Stomach (tissue), 9 donors: ENCODE data around the gene GRAMD4. TPM values are rescaled to one million over a fixed set of nuclear protein-coding genes. Genes with fewer than 3 reads are reported as not detected.

Source experiments
- DNase-seq, 2 donors: peaks; one replicate each; pipeline versions ENCODE4 v3.0.0 to v3.0.0-alpha.2; 2013 to 2019
- H3K27ac ChIP-seq, 5 donors: fragments of 200-600 bp in 4 of 5; sonication (generic) in 4 of 5; one replicate each; pipeline ENCODE4 v1.5.1; 2013 to 2019; ENCODE audit warnings: mild to moderate bottlenecking in 1 of 5, moderate library complexity in 1 of 5
- H3K27me3 ChIP-seq, 3 donors: fragments of 200-600 bp; sonication (generic); one replicate each; pipeline ENCODE4 v1.5.1; 2017 to 2019; ENCODE audit warnings: mixed run types in 1 of 3
- H3K36me3 ChIP-seq, 4 donors: fragments of 200-600 bp; sonication (generic); 1 replicate in 3 of 4; 2 replicates in 1 of 4; pipeline ENCODE4 v1.5.1; 2016 to 2019
- H3K4me1 ChIP-seq, 4 donors: fragments of 200-600 bp; sonication (generic); one replicate each; pipeline ENCODE4 v1.5.1; 2016 to 2019
- H3K4me3 ChIP-seq, 4 donors: fragments of 200-600 bp; sonication (generic) in 3 of 4; one replicate each; pipeline ENCODE4 v1.5.1; 2016 to 2019; ENCODE audit warnings: mild to moderate bottlenecking in 1 of 4
- H3K9me3 ChIP-seq, 4 donors: fragments of 200-600 bp; sonication (generic); one replicate each; pipeline ENCODE4 v1.5.1; 2016 to 2019
- EP300 ChIP-seq: sonication (generic); formaldehyde crosslinking; IDR thresholded peaks from one replicate; pipeline ENCODE4 v1.6.1; 2017; ENCODE audit warnings: antibody characterized with exemption
- POLR2A ChIP-seq, 4 donors: fragments of 450-650 bp; IDR thresholded peaks; one replicate each; pipeline ENCODE4 v1.6.1; 2016; ENCODE audit warnings: antibody characterized with exemption in 4 of 4, control low read depth in 2 of 4, mild to moderate bottlenecking in 1 of 4, moderate library complexity in 1 of 4
- POLR2AphosphoS5 ChIP-seq, 3 donors: sonication (generic); formaldehyde crosslinking; IDR thresholded peaks; one replicate each; pipeline ENCODE4 v1.6.1; 2016; ENCODE audit warnings: antibody characterized with exemption in 3 of 3
- WGBS, 5 donors: extraction: QIAGEN DNeasy Blood & Tissue Kit in 3 of 5; methylation state at CpG; one replicate each; pipeline versions ENCODE4 v1.1.5 to v1.1.7; 2013 to 2018; 5-methylcytosine and 5-hydroxymethylcytosine counted together
- intact Hi-C: fragments of 100-400 bp; cut with DNase I; formaldehyde crosslinking; loops from one replicate; pipeline ENCODE4 v1.15.1; 2023; ENCODE audit warnings: low total_unique reads
- polyA plus RNA-seq, 3 donors: library from polyadenylated mRNA; stranded (reverse); fragments of 200-250 nt; gene quantifications; one replicate each; pipeline ENCODE4 v1.2.3, GENCODE V29; 2013
- total RNA-seq, 5 donors: library from RNA; depleted of rRNA; stranded (reverse); fragments of >200 nt; gene quantifications; one replicate each; pipeline versions ENCODE4 v1.1.0 to v1.2.3, GENCODE V29; 2014 to 2016
- TF ChIP-seq, protein P1 (sequence below), 7 experiments: fragments of 450-650 bp in 4 of 7; fragments of 200-600 bp in 3 of 7; sonication (generic) in 3 of 7; IDR thresholded peaks; one replicate each; pipeline ENCODE4 v1.5.1; 2016 to 2019; ENCODE audit warnings: antibody characterized with exemption in 7 of 7, control low read depth in 2 of 7, mild to moderate bottlenecking in 1 of 7
- donor health status: healthy with polysubstance abuse.
- donor health status: Bipolar disorder and iron deficiency.
- donor health status: healthy.

The GRAMD4 gene
- total and polyA plus RNA-seq, 8 donors = 7.4 to 452 (median 21.0) TPM

DNA sequence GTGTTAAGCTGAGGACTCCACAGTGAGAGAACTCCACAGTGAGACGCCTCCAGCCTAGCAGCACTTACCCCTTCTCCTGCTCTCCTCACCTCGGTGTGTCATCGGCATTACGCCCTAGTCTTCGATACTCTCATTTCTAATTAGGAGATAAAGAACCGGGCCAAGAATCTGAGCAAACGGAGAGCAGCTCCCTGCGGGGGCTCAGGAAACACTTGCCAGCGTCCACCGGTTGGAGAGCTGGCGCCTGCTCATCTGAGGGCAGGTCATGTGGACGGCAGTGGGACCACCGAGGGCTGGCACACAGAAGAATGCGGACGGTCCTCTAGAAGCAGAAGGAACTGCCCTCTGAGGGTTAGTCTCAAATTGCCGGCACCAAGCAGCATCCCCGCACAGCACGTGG lies 104.9 kb downstream of the GRAMD4 start:
- no peak for DNase-seq
- intact Hi-C loops = no loop called here
- Histone ChIP-seq H3K4me1 (peaks cover 24 to 51% (median 37%) of the 10 kb centered on the region in 4 donors), H3K9me3 (no peaks in the 10 kb centered on the region), H3K27ac (no peak overlapping the region), H3K4me3 (no peak overlapping the region), H3K27me3 (no peaks in the 10 kb centered on the region), H3K36me3 (peaks cover 5 to 81% (median 37%) of the 10 kb centered on the region in 4 donors)
- WGBS, 5 donors = 89 to 94% (median 90%) methylated on average over 18 of the region's 18 CpGs
- no peak for TF ChIP-seq POLR2A (IDR thresholded peaks at IDR 0.05)
- TF ChIP-seq, protein P1, sequence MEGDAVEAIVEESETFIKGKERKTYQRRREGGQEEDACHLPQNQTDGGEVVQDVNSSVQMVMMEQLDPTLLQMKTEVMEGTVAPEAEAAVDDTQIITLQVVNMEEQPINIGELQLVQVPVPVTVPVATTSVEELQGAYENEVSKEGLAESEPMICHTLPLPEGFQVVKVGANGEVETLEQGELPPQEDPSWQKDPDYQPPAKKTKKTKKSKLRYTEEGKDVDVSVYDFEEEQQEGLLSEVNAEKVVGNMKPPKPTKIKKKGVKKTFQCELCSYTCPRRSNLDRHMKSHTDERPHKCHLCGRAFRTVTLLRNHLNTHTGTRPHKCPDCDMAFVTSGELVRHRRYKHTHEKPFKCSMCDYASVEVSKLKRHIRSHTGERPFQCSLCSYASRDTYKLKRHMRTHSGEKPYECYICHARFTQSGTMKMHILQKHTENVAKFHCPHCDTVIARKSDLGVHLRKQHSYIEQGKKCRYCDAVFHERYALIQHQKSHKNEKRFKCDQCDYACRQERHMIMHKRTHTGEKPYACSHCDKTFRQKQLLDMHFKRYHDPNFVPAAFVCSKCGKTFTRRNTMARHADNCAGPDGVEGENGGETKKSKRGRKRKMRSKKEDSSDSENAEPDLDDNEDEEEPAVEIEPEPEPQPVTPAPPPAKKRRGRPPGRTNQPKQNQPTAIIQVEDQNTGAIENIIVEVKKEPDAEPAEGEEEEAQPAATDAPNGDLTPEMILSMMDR (IDR thresholded peaks at IDR 0.05) = no peak
- no peak for TF ChIP-seq POLR2AphosphoS5 (IDR thresholded peaks at IDR 0.05)
- TF ChIP-seq EP300 = no peak

DNA sequence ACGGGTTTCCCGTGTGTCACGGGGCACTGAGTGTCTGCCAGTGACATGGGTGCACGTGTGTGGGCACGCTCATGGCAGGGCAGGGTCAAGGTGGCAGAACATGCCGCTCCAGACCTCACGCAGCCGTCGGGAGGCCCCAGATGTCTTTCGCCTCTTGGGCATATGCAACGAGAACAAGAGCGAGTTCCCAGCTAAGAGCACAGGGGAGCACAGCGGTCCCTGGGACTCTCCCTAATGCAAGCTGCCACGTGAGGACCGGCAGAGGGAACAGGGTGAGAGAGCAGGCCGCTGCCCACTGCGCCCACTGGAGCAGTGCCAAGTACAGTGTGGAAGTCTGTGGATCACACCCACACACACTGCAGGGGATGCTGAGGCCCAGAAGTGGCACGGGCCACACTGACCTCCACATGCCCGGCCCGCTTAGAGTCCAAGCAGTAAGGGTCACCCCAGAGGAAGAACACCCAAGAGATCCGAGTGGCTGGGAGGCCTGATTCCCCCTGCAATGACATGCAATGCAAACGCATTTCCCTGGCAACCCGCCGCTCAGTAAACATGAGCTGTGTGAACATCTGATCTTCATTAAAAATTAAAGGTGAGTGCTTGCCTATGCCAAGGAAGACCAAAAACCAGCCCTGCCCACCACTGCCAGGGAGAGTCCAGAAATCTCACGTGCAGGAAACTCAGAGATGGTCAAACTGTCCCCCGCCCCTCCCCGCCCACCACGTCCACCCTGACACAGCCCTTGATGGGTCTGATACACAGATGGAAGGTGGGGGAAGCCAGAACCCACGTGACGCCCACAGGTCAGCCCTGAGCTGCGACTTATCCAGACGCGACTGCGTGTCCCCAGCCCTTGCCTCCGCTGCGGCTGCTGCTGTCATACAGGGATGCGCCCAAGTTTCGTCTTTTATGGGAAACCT lies 106.1 kb downstream of the GRAMD4 start:
- Histone ChIP-seq H3K4me3 (no peak overlapping the region), H3K27ac (peak overlapping the region in 1 of 5 donors; percentile 4), H3K36me3 (peaks cover 4 to 74% (median 26%) of the 10 kb centered on the region in 4 donors), H3K4me1 (peaks cover 35 to 64% (median 49%) of the 10 kb centered on the region in 4 donors), H3K9me3 (no peaks in the 10 kb centered on the region), H3K27me3 (no peaks in the 10 kb centered on the region)
- WGBS, 5 donors = 50 to 71% (median 67%) methylated on average over 26 to 38 of the region's 38 CpGs
- intact Hi-C loops = no loop called here
- TF ChIP-seq, protein P1 (IDR thresholded peaks at IDR 0.05) = no peak
- TF ChIP-seq EP300 (no peak), POLR2AphosphoS5 (IDR thresholded peaks at IDR 0.05) (no peak), POLR2A (IDR thresholded peaks at IDR 0.05) (no peak)
- DNase-seq = peak in 1 of 2 donors; percentile 61

DNA sequence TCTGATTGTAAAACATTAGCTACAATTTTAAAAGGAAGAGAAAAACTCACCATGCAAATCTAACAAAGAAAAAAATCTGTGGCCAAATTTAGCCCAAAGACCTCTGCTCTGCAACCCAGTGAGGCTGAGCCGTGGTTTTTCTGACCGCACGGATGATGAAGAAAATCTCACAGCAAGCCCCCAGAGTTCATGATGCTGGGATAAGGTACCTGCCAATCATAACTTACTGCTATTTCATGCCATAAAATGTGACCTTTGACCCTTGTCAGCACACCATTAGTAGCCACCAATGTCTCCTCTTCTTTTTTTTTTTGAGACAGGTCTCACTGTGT lies 106.8 kb downstream of the GRAMD4 start:
- intact Hi-C loops = no loop called here
- Histone ChIP-seq H3K27ac (no peak overlapping the region), H3K4me3 (no peak overlapping the region), H3K27me3 (no peaks in the 10 kb centered on the region), H3K4me1 (peaks cover 41 to 70% (median 55%) of the 10 kb centered on the region in 4 donors), H3K9me3 (no peaks in the 10 kb centered on the region), H3K36me3 (peaks cover 4 to 75% (median 21%) of the 10 kb centered on the region in 4 donors)
- WGBS, 5 donors = 93 to 97% (median 93%) methylated on average over 3 of the region's 3 CpGs
- TF ChIP-seq POLR2AphosphoS5 (IDR thresholded peaks at IDR 0.05) (no peak), EP300 (no peak), POLR2A (IDR thresholded peaks at IDR 0.05) (no peak)
- TF ChIP-seq, protein P1 (IDR thresholded peaks at IDR 0.05) = no peak
- no peak for DNase-seq

DNA sequence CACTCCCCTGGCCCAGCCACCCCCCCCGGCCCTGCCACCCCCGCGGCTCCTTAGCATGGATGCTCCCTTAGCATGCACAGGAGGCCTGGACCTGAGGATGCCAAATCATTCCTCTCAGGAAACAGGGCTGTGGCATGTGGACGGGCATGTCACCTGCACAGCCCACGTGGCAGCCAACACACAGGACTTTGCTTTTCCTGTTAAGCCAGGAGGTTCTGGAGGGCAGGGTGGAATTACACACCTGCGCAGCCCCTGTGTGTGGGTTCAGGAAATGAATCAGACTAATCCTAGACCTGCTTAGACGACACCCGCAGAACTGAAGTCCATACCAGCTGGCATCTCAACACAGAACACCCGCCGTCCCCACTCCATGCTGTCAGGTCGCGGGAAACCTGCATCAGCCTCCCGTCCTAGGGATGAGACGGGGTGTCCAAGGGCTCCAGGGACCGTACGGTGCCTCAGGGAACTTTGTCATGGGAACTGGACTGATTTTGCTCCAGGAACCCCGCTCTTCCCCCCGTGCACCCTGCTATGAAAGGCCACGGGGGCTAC lies 107.7 kb downstream of the GRAMD4 start:
- no peaks in the 10 kb centered on the region for H3K9me3 ChIP-seq
- TF ChIP-seq EP300 (no peak), POLR2A (IDR thresholded peaks at IDR 0.05) (no peak), POLR2AphosphoS5 (IDR thresholded peaks at IDR 0.05) (no peak)
- TF ChIP-seq, protein P1 (IDR thresholded peaks at IDR 0.05) = no peak
- peak overlapping the region in 3 of 5 donors; percentile 18 to 77 (median 74) for H3K27ac ChIP-seq
- intact Hi-C loops = no loop called here
- 77 to 89% (median 85%) methylated on average over 12 to 19 of the region's 19 CpGs for WGBS, 5 donors
- peaks cover 4 to 66% (median 18%) of the 10 kb centered on the region in 4 donors for H3K36me3 ChIP-seq
- no peak overlapping the region for H3K4me3 ChIP-seq
- peaks cover 49 to 79% (median 62%) of the 10 kb centered on the region in 4 donors for H3K4me1 ChIP-seq
- no peak for DNase-seq
- no peaks in the 10 kb centered on the region for H3K27me3 ChIP-seq
